PC-3 (cell line): ENCODE results near the gene SGMS1. TPM values are rescaled to one million over a fixed set of nuclear protein-coding genes. Genes with fewer than 3 reads are reported as not detected.
A peak's percentile ranks its signal among the peaks of the same experiment; 100 is the strongest.

Experiments
- ATAC-seq: fragments of 200-7000 bp; cut with Tn5 transposase; 2 replicates; pipeline ENCODE4 v1.9.1; 2020; ENCODE audit warnings: mild to moderate bottlenecking, moderate library complexity
- BruUV-seq: library from RNA; stranded (reverse); fragments of 400-500 nt; replicated peaks from 2 replicates; lab custom pipeline; 2021; lab: Mats Ljungman, UMichigan
- CTCF ChIA-PET: fragments of 300-600 bp; sonication (Branson Sonifier 250); formaldehyde crosslinking; loops from one replicate; lab custom pipeline; 2022; ENCODE audit warnings: antibody characterized with exemption; lab: Charles Lee
- POLR2A ChIA-PET: fragments of 300-600 bp; sonication (Branson Sonifier 250); formaldehyde crosslinking; loops from one replicate; lab custom pipeline; 2022; ENCODE audit warnings: antibody characterized with exemption; ENCODE audit not compliant: unreplicated experiment; lab: Charles Lee
- DNase-seq: peaks from one replicate; pipeline ENCODE4 v3.0.0-alpha.2; 2015
- H2AFZ ChIP-seq: fragments of 300-600 bp; sonication (generic); 2 replicates; pipeline ENCODE4 v1.6.0; 2016; ENCODE audit warnings: antibody characterized with exemption, low read length
- H3F3A ChIP-seq: fragments of 300-600 bp; sonication (generic); one replicate; pipeline ENCODE4 v1.6.0; 2017; ENCODE audit warnings: antibody characterized with exemption, low read length, control low read depth, mild to moderate bottlenecking; ENCODE audit not compliant: unreplicated experiment
- H3K27ac ChIP-seq: fragments of 300-600 bp; sonication (generic); 2 replicates; pipeline ENCODE4 v1.5.1; 2016; ENCODE audit warnings: mild to moderate bottlenecking, low read length
- H3K27me3 ChIP-seq: fragments of 300-600 bp; sonication (generic); 2 replicates; pipeline ENCODE4 v1.6.1; 2016; ENCODE audit warnings: low read length, mixed read lengths
- H3K36me3 ChIP-seq: fragments of 300-600 bp; sonication (generic); 2 replicates; pipeline ENCODE4 v1.6.1; 2016; ENCODE audit warnings: low read depth, mixed run types, low read length, mixed read lengths
- H3K4me1 ChIP-seq: fragments of 300-600 bp; sonication (generic); 2 replicates; pipeline ENCODE4 v1.5.1; 2016; ENCODE audit warnings: low read length; ENCODE audit not compliant: insufficient read depth
- H3K4me2 ChIP-seq: fragments of 300-600 bp; sonication (generic); 2 replicates; pipeline ENCODE4 v1.6.0; 2016; ENCODE audit warnings: low read length
- H3K4me3 ChIP-seq: fragments of 300-600 bp; sonication (generic); 2 replicates; pipeline ENCODE4 v1.5.1; 2016; ENCODE audit warnings: mild to moderate bottlenecking, low read length, mixed read lengths
- H3K79me2 ChIP-seq: fragments of 300-600 bp; sonication (generic); 2 replicates; pipeline ENCODE4 v1.6.1; 2017; ENCODE audit warnings: low read length, mixed read lengths
- H3K9ac ChIP-seq: fragments of 300-600 bp; sonication (generic); 2 replicates; pipeline ENCODE4 v1.6.0; 2016; ENCODE audit warnings: mild to moderate bottlenecking, low read length
- H3K9me2 ChIP-seq: fragments of 300-600 bp; sonication (generic); replicated peaks from 2 replicates; pipeline ENCODE4 v1.6.1; 2016; ENCODE audit warnings: mixed run types, low read length, mixed read lengths
- H3K9me3 ChIP-seq: fragments of 300-600 bp; sonication (generic); 2 replicates; pipeline ENCODE4 v1.6.1; 2016; ENCODE audit warnings: low read length, mixed read lengths
- H4K20me1 ChIP-seq: fragments of 300-600 bp; sonication (generic); 2 replicates; pipeline ENCODE4 v1.6.1; 2016; ENCODE audit warnings: low read length, mixed read lengths
- EZH2 ChIP-seq: fragments of 300-600 bp; sonication (generic); IDR thresholded peaks from one replicate; pipeline ENCODE4 v1.6.1; 2017; ENCODE audit warnings: antibody characterized with exemption, mild to moderate bottlenecking, low read length; ENCODE audit not compliant: unreplicated experiment
- EZH2phosphoT487 ChIP-seq: fragments of 300-600 bp; sonication (generic); IDR thresholded peaks from 2 replicates; pipeline ENCODE4 v1.6.1; 2018; ENCODE audit warnings: mild to moderate bottlenecking, antibody characterized with exemption, low read length, borderline replicate concordance
- intact Hi-C: fragments of 100-400 bp; cut with micrococcal nuclease; formaldehyde crosslinking; loops from 2 replicates; pipeline ENCODE4 v1.9.0; 2023
- total RNA-seq: library from RNA; depleted of rRNA; stranded (reverse); fragments of >200 nt; gene quantifications from 2 replicates; pipeline ENCODE4 v1.2.3, GENCODE V29; 2014
- TF ChIP-seq, protein P1 (sequence below): fragments of 300-600 bp; sonication (generic); conservative IDR thresholded peaks from 2 replicates; pipeline ENCODE4 v1.5.1; 2017; ENCODE audit warnings: antibody characterized with exemption, low read depth, mild to moderate bottlenecking, low read length

SGMS1 gene
- total RNA-seq, 1 experiment from 2014 or later, result 61.4 TPM

DNA sequence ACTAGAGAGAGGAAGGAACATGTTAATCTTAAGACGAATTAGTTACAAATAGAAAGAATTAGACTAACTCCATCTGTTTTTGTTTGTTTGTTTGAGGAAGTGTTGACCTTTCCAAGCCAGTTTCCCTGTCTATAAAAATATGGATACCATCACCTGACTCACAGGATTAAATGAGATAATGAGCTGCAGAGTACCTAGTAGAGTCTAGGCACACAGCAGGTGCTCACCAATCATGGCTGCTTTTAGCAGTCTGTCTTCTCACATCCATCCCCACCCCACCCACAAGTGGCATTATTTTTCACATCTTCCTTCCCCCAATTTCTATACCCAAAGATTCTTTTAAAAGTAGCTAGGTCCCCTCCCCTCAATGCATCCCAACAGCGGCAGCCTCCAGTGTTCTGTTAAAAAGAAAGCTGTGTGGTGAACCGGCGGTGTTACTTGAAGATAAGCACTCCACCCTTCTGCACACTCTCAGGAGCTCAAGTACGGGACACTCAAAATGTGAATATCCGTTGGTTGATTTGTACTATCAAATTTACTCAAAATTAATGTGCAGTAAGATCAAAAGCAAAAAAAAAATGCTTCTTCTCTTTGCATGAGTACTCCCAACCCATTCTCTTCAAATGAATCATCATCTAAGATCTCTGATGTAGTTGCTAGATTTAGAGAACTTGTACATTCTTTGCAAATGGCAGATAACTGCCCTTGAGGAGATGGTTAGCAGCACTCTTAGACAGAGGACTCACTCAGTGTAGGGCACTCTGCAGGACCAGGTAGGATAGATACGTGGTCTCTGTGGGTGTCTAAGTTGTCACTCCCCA lies 227.1 kb downstream of the SGMS1 start:
- BruUV-seq, result no TSS peak
- H3K4me1 ChIP-seq, result peaks cover 56% of the 10 kb centered on the region
- TF ChIP-seq EZH2 (no peak), EZH2phosphoT487 (no peak)
- TF ChIP-seq, protein P1, sequence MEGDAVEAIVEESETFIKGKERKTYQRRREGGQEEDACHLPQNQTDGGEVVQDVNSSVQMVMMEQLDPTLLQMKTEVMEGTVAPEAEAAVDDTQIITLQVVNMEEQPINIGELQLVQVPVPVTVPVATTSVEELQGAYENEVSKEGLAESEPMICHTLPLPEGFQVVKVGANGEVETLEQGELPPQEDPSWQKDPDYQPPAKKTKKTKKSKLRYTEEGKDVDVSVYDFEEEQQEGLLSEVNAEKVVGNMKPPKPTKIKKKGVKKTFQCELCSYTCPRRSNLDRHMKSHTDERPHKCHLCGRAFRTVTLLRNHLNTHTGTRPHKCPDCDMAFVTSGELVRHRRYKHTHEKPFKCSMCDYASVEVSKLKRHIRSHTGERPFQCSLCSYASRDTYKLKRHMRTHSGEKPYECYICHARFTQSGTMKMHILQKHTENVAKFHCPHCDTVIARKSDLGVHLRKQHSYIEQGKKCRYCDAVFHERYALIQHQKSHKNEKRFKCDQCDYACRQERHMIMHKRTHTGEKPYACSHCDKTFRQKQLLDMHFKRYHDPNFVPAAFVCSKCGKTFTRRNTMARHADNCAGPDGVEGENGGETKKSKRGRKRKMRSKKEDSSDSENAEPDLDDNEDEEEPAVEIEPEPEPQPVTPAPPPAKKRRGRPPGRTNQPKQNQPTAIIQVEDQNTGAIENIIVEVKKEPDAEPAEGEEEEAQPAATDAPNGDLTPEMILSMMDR, result no peak
- no peak overlapping the region for H3K4me3 ChIP-seq
- no peaks in the 10 kb centered on the region for H3K79me2 ChIP-seq
- no peaks in the 10 kb centered on the region for H3K9me3 ChIP-seq
- H3K9ac ChIP-seq, result no peak overlapping the region
- no peaks in the 10 kb centered on the region for H3K9me2 ChIP-seq
- ATAC-seq (0 out of 2 replicates have a peak, but pooled peaks have one; percentile 6), DNase-seq (peak; percentile 73)
- CTCF ChIA-PET, result no interaction called here
- no peaks in the 10 kb centered on the region for H3K27me3 ChIP-seq
- H4K20me1 ChIP-seq, result no peaks in the 10 kb centered on the region
- H3K4me2 ChIP-seq, result peak overlapping the region; percentile 1; the same call in 1 of the 2 replicates
- POLR2A ChIA-PET, result no interaction called here
- H3F3A ChIP-seq, result peaks cover 3% of the 10 kb centered on the region
- no peak overlapping the region for H2AFZ ChIP-seq
- H3K36me3 ChIP-seq, result no peaks in the 10 kb centered on the region
- H3K27ac ChIP-seq, result 0 out of 2 replicates have a peak overlapping the region, but pooled peaks have one; percentile 81
- intact Hi-C loops, result loop anchor here (2.0 kb wide), 1 partner anchor 14 kb away; no protein-coding TSS in a partner anchor

DNA sequence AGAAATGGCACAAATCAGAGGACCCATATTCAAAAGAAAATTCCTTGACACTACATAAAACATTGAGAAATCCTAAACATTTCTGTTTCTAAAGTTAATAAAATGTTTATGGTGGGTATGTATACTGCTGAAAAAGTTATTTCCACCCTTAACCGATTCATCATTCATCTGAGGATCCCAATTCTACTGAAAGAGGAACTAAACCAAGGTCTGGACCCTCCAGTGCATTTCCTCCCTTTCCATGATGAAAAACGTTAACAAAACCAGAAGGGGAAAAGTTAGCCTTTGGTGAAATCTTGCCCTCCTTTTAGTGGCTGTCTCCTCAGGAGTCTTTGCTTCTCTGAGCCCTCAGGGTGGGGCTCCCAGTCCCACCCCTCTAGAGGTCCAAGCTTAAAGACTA lies 227.9 kb downstream of the SGMS1 start:
- no peaks in the 10 kb centered on the region for H3K27me3 ChIP-seq
- no TSS peak for BruUV-seq
- H3K4me1 ChIP-seq, result peaks cover 52% of the 10 kb centered on the region
- peak overlapping the region; percentile 2; the same call in 1 of the 2 replicates for H3K9ac ChIP-seq
- H3F3A ChIP-seq, result peaks cover 3% of the 10 kb centered on the region
- intact Hi-C loops, result loop anchor here (2.0 kb wide), 2 partner anchors 15 to 229 kb away; no protein-coding TSS in a partner anchor
- ATAC-seq (no peak), DNase-seq (no peak)
- H4K20me1 ChIP-seq, result no peaks in the 10 kb centered on the region
- H3K4me2 ChIP-seq, result peak overlapping the region; percentile 50
- peak overlapping the region; percentile 81 for H3K27ac ChIP-seq
- ChIA-PET CTCF (no interaction called here), POLR2A (interaction anchor here (0.8 kb wide), 1 partner anchor 16 kb away, joined by 9 read pairs; no protein-coding TSS in a partner anchor)
- H3K36me3 ChIP-seq, result no peaks in the 10 kb centered on the region
- H2AFZ ChIP-seq, result no peak overlapping the region
- no peaks in the 10 kb centered on the region for H3K79me2 ChIP-seq
- no peaks in the 10 kb centered on the region for H3K9me2 ChIP-seq
- TF ChIP-seq EZH2phosphoT487 (no peak), EZH2 (no peak)
- TF ChIP-seq, protein P1, result no peak
- peak overlapping the region; percentile 1; the same call in 1 of the 2 replicates for H3K4me3 ChIP-seq
- no peaks in the 10 kb centered on the region for H3K9me3 ChIP-seq
